Gastroesophageal sphincter (tissue), 4 donors: ENCODE measurements around the gene KRT78. TPM values are rescaled to one million over a fixed set of nuclear protein-coding genes. Genes with fewer than 3 reads are reported as not detected.

Experiments used
- ATAC-seq: fragments of 150-250 bp; one replicate; pipeline ENCODE4 v1.9.1; 2016; ENCODE audit warnings: mild to moderate bottlenecking, moderate library complexity
- H3K27ac ChIP-seq, 4 donors: fragments of 200-600 bp; sonication (generic) in 3 of 4; 1 replicate in 3 of 4; 2 replicates in 1 of 4; pipeline ENCODE4 v1.5.1; 2016 to 2019
- H3K27me3 ChIP-seq: fragments of 200-600 bp; sonication (generic); one replicate; pipeline ENCODE4 v1.5.1; 2019
- H3K36me3 ChIP-seq, 2 donors: fragments of 200-600 bp; sonication (generic); one replicate each; pipeline ENCODE4 v1.5.1; 2019; ENCODE audit warnings: control low read depth in 1 of 2
- H3K4me1 ChIP-seq, 3 donors: fragments of 200-600 bp; sonication (generic); 1 replicate in 2 of 3; 2 replicates in 1 of 3; pipeline ENCODE4 v1.5.1; 2016 to 2019; ENCODE audit warnings: control low read depth in 2 of 3
- H3K4me3 ChIP-seq, 2 donors: fragments of 200-600 bp; sonication (generic); one replicate each; pipeline ENCODE4 v1.5.1; 2019; ENCODE audit warnings: mild to moderate bottlenecking in 1 of 2, moderate library complexity in 1 of 2
- H3K9me3 ChIP-seq, 3 donors: fragments of 200-600 bp; sonication (generic); one replicate each; pipeline ENCODE4 v1.5.1; 2017 to 2019; ENCODE audit warnings: control low read depth in 2 of 3
- EP300 ChIP-seq: sonication (generic); formaldehyde crosslinking; IDR thresholded peaks from one replicate; pipeline ENCODE4 v1.6.1; 2017; ENCODE audit warnings: antibody characterized with exemption, mild to moderate bottlenecking
- POLR2A ChIP-seq, 2 donors: fragments of 450-650 bp; IDR thresholded peaks; one replicate each; pipeline ENCODE4 v1.6.1; 2017; ENCODE audit warnings: antibody characterized with exemption in 2 of 2, mild to moderate bottlenecking in 2 of 2, moderate library complexity in 1 of 2
- POLR2AphosphoS5 ChIP-seq: sonication (generic); formaldehyde crosslinking; IDR thresholded peaks from one replicate; pipeline ENCODE4 v1.6.1; 2017; ENCODE audit warnings: antibody characterized with exemption
- WGBS, 2 donors: methylation state at CpG; one replicate each; pipeline ENCODE4 v1.1.5; 2018; ENCODE audit warnings: low coverage in 1 of 2; 5-methylcytosine and 5-hydroxymethylcytosine counted together
- total RNA-seq, 4 donors: library from RNA; depleted of rRNA; stranded (reverse); fragments of >200 nt; gene quantifications; one replicate each; pipeline ENCODE4 v1.1.0, GENCODE V29; 2016
- TF ChIP-seq, protein P1 (sequence below), 4 experiments: fragments of 200-600 bp in 2 of 4; fragments of 450-650 bp in 2 of 4; sonication (generic) in 1 of 4; IDR thresholded peaks; one replicate each; pipeline ENCODE4 v1.5.1; 2017 to 2019; ENCODE audit warnings: antibody characterized with exemption in 4 of 4, mild to moderate bottlenecking in 2 of 4, moderate library complexity in 2 of 4

Gene KRT78
- total RNA-seq, 4 donors from 2014 or later: 0.27 to 9.5 (median 1.5) TPM

DNA sequence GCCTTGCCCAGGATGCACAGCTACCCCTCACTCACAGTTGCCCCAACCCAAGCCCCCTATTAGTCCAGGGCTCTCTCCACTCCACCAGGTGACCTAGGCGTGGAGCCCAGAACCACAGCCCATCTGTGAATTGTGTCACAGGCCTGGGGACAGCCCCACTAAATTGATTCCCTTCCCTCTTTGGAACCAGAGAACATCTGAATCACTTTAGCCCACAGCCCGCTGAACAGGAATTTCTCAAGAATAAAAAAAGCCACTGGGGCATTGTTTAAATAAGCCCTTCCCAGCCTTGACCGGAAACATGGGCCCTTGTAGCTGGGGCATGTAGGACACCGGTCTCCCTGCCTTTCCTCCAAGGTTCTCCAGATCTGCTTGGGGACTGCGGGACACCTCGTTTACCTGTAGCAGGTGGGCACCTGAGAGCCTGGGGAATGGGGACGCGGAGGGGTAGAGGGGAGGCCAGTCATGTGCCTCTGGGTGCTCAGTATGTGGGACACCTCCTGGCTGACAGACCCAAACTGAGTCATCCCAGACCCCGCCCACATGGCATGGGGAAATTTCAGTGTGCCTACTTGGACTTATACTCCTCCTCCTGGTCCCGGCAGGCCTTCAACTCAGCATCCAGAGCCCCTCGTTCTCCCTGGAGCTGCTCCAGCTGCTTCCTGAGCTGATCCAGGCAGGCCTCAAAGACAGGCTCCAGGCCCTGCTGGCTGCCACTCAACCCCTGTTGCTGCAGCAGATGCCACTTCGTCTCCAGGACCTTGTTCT is 1.3 kb downstream of the KRT78 start:
- H3K27ac ChIP-seq: no peak overlapping the region
- H3K36me3 ChIP-seq: no peaks in the 10 kb centered on the region
- no peaks in the 10 kb centered on the region for H3K4me1 ChIP-seq
- no peaks in the 10 kb centered on the region for H3K9me3 ChIP-seq
- H3K27me3 ChIP-seq: no peaks in the 10 kb centered on the region
- TF ChIP-seq POLR2AphosphoS5 (no peak), EP300 (no peak), POLR2A (IDR thresholded peaks at IDR 0.05) (no peak)
- TF ChIP-seq, protein P1, sequence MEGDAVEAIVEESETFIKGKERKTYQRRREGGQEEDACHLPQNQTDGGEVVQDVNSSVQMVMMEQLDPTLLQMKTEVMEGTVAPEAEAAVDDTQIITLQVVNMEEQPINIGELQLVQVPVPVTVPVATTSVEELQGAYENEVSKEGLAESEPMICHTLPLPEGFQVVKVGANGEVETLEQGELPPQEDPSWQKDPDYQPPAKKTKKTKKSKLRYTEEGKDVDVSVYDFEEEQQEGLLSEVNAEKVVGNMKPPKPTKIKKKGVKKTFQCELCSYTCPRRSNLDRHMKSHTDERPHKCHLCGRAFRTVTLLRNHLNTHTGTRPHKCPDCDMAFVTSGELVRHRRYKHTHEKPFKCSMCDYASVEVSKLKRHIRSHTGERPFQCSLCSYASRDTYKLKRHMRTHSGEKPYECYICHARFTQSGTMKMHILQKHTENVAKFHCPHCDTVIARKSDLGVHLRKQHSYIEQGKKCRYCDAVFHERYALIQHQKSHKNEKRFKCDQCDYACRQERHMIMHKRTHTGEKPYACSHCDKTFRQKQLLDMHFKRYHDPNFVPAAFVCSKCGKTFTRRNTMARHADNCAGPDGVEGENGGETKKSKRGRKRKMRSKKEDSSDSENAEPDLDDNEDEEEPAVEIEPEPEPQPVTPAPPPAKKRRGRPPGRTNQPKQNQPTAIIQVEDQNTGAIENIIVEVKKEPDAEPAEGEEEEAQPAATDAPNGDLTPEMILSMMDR (IDR thresholded peaks at IDR 0.05): no peak
- no peak overlapping the region for H3K4me3 ChIP-seq
- WGBS, 2 donors: 88 to 100% methylated on average over 3 to 6 of the region's 12 CpGs
- ATAC-seq: no peak

DNA sequence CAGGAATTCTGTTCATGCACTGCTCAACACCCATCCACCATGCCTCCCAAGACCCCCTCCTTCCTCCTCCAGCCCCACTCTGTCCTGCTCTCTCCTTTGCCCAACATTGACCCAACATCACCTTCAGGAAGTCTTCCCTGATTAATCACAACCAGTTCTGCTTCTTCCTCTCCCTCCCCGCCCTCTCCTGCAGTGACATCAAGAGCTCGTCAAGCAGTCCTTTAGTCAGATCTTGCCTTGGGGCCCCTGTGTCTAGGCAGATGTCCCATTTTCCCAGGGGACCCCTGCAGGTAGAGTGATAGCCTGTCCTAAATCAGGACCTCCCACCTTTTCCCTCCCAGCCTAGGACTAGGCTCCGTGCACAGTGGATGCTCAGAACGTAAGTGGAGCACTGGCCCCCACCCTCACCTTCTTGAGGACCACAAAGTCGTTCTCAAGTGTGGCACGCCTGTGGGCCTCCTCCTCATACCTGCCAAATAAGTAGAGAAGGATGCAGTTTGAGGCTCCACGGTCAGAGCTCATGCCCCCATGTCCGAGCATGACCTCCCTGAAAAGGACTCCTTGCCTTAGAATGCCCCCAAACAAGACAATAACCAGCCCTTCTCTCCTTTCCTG is 2.3 kb downstream of the KRT78 start:
- TF ChIP-seq, protein P1 (IDR thresholded peaks at IDR 0.05): no peak
- no peak for TF ChIP-seq POLR2A (IDR thresholded peaks at IDR 0.05)
- TF ChIP-seq EP300: no peak
- ATAC-seq: no peak
- no peak overlapping the region for H3K27ac ChIP-seq
- no peaks in the 10 kb centered on the region for H3K4me1 ChIP-seq
- H3K36me3 ChIP-seq: no peaks in the 10 kb centered on the region
- no peak overlapping the region for H3K4me3 ChIP-seq
- H3K27me3 ChIP-seq: no peaks in the 10 kb centered on the region
- no peaks in the 10 kb centered on the region for H3K9me3 ChIP-seq
- 63 to 68% methylated on average over 2 to 3 of the region's 8 CpGs for WGBS, 2 donors

DNA sequence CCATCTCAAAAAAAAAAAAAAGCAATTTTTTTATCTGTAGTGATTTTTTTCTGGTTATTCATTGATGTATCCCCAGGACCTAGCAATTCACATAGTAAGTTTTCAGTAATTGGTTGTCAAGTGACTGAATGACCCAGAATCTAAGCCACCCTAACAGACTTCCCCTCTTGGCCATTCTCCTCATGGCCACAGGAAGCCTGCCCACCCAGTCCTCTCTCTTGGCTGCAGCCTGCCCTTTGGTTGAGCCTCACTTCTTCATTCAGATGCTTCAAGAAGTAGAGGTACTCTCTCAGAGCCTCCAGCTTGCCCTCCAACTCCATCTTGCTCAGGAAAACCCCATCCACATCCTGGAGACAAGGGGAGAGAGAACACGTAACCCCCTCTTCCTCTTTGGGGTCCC is 2.8 kb downstream of the KRT78 start:
- WGBS, 2 donors: 86 to 100% methylated on average over 1 of the region's 1 CpG
- ATAC-seq: no peak
- Histone ChIP-seq H3K4me1 (no peaks in the 10 kb centered on the region), H3K4me3 (no peak overlapping the region), H3K36me3 (no peaks in the 10 kb centered on the region), H3K9me3 (no peaks in the 10 kb centered on the region), H3K27ac (no peak overlapping the region), H3K27me3 (no peaks in the 10 kb centered on the region)
- TF ChIP-seq POLR2AphosphoS5 (no peak), EP300 (no peak), POLR2A (IDR thresholded peaks at IDR 0.05) (no peak)
- TF ChIP-seq, protein P1 (IDR thresholded peaks at IDR 0.05): no peak

DNA sequence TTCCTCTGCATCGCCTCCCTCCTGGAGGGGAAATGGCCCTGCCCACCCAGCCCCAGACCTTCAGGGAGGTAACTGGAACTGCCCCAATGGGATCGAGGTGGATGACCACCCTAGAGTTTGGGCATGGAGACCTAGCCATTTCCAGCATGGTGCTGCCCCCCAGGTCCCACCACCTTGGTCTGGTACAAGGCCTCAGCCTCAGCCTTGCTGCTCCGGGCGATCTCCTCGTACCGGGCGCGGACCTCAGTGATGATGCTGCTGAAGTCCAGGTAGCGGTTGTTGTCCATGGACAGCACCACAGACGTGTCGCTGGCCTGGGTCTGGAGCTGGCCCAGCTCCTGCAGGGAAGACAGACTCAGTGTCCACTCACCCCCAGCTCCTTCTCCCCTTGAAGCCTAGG is 4.4 kb downstream of the KRT78 start:
- no peak for TF ChIP-seq POLR2AphosphoS5
- Histone ChIP-seq H3K27me3 (peaks cover 5% of the 10 kb centered on the region), H3K4me3 (no peak overlapping the region), H3K4me1 (no peaks in the 10 kb centered on the region), H3K27ac (no peak overlapping the region), H3K9me3 (no peaks in the 10 kb centered on the region), H3K36me3 (no peaks in the 10 kb centered on the region)
- 91% methylated on average over 4 of the region's 11 CpGs; no CpG with 5 or more reads in 1 of the 2 donors for WGBS, 2 donors
- ATAC-seq: no peak

DNA sequence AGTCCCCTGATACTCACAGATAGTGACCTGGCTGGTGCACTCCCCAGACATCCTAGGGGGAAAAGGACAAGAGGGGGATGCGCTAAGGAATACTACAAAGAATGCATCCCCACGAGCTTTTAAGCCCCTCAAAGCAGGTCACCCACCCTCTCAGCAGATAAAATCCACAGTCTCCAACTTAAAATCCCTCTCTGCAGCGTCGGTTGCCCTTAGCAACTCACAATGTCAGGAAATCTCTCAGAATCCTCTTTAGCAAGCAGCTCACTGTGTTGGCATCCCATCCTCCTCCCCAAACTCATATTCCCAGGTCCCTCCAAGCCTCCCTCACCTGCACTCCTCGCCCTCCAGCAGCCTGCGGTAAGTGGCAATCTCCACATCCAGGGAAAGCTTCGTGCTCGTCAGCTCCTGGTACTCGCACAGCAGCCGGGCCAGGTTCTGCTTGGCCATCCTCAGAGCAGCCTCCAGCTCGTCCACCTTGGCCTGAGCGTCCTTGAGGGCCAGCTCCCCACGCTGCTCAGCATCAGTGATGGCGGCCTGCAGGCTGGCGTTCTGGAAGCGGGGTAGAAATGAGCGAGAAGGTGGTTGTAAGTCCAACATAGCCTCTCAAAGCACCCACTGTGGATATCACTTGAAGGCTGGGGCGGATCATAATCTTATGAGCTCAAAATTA is 9.2 kb downstream of the KRT78 start:
- no peak for ATAC-seq

More for the DNA sequence above, 9.2 kb downstream of the KRT78 start:
- H3K27me3 ChIP-seq: peaks cover 44% of the 10 kb centered on the region
- 68 to 69% methylated on average over 4 to 10 of the region's 18 CpGs for WGBS, 2 donors
- H3K36me3 ChIP-seq: no peaks in the 10 kb centered on the region
- H3K9me3 ChIP-seq: no peaks in the 10 kb centered on the region
- TF ChIP-seq POLR2AphosphoS5 (no peak), EP300 (no peak), POLR2A (IDR thresholded peaks at IDR 0.05) (no peak)
- TF ChIP-seq, protein P1 (IDR thresholded peaks at IDR 0.05): no peak
- H3K4me3 ChIP-seq: no peak overlapping the region
- no peaks in the 10 kb centered on the region for H3K4me1 ChIP-seq
- no peak overlapping the region for H3K27ac ChIP-seq
